ENCODE results near the gene TMEM272.
A peak's percentile ranks its signal among the peaks of the same experiment; 100 is the strongest.

The TMEM272 gene

DNA sequence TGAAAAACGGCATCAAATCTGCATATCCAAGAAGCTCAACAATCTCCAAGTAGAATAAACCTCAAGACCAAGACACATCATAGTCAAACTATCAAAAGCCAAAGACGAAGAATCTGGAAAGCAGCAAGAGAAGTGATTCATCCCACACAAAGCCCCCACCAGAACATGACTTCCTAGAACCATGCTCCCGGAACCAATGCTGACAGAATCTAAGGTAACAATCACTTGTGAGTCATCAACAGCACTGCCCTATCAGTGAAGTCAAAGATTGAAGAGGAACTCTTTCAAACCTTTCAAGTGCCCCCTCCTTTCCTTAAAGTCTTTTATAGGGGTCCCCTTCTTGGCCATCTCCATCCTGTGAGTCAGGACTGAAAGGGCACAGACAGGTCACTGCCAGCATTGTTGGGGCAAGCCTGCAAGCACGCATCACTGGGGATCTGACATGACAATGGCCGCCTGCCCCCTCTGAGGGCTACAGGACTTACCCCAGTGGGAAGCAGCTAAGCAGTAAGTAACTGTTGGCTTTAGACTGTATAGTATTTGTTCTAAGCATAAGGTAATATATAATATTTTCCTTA, 16.8 kb upstream of the TMEM272 start, which contains the start of gene CCDC70:
TSS of gene CCDC70 (plus strand) at position 247 of the 578 bp plus-strand sequence. CDS start 3,443 bp downstream, outside the sequence.
- H3K27ac ChIP-seq = no peak within 1 kb of the TSS
- TF ChIP-seq, protein P1, sequence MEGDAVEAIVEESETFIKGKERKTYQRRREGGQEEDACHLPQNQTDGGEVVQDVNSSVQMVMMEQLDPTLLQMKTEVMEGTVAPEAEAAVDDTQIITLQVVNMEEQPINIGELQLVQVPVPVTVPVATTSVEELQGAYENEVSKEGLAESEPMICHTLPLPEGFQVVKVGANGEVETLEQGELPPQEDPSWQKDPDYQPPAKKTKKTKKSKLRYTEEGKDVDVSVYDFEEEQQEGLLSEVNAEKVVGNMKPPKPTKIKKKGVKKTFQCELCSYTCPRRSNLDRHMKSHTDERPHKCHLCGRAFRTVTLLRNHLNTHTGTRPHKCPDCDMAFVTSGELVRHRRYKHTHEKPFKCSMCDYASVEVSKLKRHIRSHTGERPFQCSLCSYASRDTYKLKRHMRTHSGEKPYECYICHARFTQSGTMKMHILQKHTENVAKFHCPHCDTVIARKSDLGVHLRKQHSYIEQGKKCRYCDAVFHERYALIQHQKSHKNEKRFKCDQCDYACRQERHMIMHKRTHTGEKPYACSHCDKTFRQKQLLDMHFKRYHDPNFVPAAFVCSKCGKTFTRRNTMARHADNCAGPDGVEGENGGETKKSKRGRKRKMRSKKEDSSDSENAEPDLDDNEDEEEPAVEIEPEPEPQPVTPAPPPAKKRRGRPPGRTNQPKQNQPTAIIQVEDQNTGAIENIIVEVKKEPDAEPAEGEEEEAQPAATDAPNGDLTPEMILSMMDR (IDR thresholded peaks at IDR 0.05; ENCODE audit: low read depth, low read length, missing control alignments) = no peak
- DNase-seq = peak; percentile 73
- no peaks in the 10 kb centered on the region for H3K36me3 ChIP-seq (replicated peaks)
- in situ Hi-C loops (cut with HindIII; ENCODE audit: low pct_ligation_motif_present, low sequenced_read_pairs) = no loop called here
- H3K4me3 ChIP-seq (ENCODE audit: low read depth, low read length) = no peak within 1 kb of the TSS
- no peaks in the 10 kb centered on the region for H3K27me3 ChIP-seq (replicated peaks)

DNA sequence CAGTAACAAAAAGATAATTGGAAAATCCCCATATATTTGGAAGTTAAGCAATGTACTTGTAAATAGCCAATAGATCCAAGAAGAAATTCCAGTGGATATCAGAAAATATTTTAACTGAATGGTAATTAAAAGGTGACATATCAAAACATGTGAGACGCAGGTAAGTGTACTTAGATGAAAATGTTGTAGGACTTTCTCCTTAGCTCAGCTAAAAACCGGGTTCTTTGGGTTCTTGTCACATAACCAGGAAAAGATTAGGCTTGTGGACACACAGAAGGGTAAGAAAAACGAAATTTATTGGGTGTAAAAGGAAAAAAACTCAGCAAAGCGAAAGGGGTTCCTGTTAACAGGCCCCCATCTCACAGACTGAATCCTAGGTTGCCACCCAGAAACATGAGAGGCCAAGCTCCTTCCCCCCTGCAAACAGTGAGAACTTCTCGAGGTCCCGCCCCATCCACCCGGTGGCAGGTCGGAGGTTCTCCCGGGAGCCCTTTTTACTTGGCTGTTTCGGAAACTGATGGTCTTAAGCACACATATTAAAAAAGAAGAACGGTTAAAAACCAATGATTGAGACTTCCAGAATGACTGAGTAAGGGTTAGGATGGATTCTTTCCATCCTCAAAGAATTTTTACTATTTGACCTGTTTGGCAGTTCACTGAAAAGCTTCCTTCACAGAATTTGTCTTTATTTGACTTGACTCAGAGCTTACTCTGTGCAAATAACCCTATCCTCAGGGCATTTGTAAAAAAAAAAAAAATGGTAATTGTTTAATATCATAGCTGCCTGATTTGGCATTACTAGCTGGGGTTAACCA, 13.7 kb upstream of the TMEM272 start:
- H3K27me3 ChIP-seq (replicated peaks) = no peaks in the 10 kb centered on the region

DNA sequence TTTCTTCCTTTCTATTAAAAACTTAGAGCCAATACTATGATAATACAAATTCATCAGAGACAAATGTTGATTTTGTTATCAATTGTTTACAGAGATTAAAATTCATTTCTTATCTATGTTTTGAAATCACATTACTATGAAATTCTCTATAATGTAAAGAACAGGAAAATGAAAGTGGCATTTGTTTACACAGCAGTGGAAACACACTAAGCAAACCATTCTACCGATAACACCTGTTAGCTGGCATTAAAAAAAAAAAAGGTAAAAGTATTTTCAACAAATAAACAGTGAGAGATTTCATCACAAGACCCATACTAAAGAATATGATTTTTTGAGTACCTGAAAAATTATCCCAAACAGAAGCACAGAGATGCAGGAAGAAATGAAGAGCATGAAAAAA, 12.0 kb upstream of the TMEM272 start:
- H3K36me3 ChIP-seq (replicated peaks) = no peaks in the 10 kb centered on the region
- no peaks in the 10 kb centered on the region for H3K27me3 ChIP-seq (replicated peaks)
- TF ChIP-seq, protein P1 (IDR thresholded peaks at IDR 0.05; ENCODE audit: low read depth, low read length, missing control alignments) = no peak
- no peak for DNase-seq
- no peak overlapping the region for H3K4me3 ChIP-seq (ENCODE audit: low read depth, low read length)
- no peak overlapping the region for H3K27ac ChIP-seq
- in situ Hi-C loops (cut with HindIII; ENCODE audit: low pct_ligation_motif_present, low sequenced_read_pairs) = no loop called here

More for the DNA sequence above, 13.7 kb upstream of the TMEM272 start:
- no peak for DNase-seq
- no peak overlapping the region for H3K27ac ChIP-seq
- TF ChIP-seq, protein P1 (IDR thresholded peaks at IDR 0.05; ENCODE audit: low read depth, low read length, missing control alignments) = no peak
- H3K36me3 ChIP-seq (replicated peaks) = no peaks in the 10 kb centered on the region
- H3K4me3 ChIP-seq (ENCODE audit: low read depth, low read length) = no peak overlapping the region
- in situ Hi-C loops (cut with HindIII; ENCODE audit: low pct_ligation_motif_present, low sequenced_read_pairs) = no loop called here

DNA sequence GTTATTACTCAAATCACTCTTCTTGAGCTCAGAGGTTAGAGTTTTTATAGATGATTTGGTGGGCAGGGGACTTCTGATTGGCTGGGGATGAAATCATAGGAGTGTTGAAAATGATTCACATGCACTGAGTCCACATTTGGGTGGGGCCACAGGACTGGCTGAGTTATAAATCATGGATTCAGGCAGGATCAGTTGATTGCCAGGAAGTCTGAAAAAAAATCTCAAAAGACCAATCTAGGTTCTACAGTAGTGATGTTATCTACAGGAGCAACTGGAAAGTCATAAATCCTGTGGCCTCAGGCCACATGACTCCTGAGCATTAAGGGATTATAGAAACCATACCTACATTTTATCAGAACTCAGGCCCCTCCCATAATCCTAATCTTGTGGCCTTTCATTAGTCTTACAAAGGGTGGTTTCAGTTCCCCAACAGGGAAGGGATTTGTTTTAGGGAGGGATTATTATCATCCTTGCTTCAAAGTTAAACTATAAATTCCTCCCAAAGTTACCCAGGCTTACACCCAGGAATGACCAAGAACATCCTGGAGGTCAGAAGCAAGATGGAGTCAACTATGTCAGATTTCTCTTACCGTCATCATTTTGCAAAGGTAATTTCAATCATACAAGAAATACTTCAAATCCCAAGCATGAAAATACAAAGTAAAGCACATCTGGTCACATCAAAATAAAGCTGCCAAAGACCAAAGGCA, 11.2 kb upstream of the TMEM272 start:
- TF ChIP-seq, protein P1 (IDR thresholded peaks at IDR 0.05; ENCODE audit: low read depth, low read length, missing control alignments) = no peak
- H3K27me3 ChIP-seq (replicated peaks) = no peaks in the 10 kb centered on the region
- no peak overlapping the region for H3K27ac ChIP-seq
- DNase-seq = no peak
- no peak overlapping the region for H3K4me3 ChIP-seq (ENCODE audit: low read depth, low read length)
- H3K36me3 ChIP-seq (replicated peaks) = no peaks in the 10 kb centered on the region
- in situ Hi-C loops (cut with HindIII; ENCODE audit: low pct_ligation_motif_present, low sequenced_read_pairs) = no loop called here

GRCh38 chr13:51849145-51850101, 4.4 kb upstream of the TMEM272 start:
- Histone ChIP-seq H3K27me3 (replicated peaks) (no peaks in the 10 kb centered on the region), H3K4me3 (ENCODE audit: low read depth, low read length) (no peak overlapping the region), H3K27ac (no peak overlapping the region), H3K36me3 (replicated peaks) (no peaks in the 10 kb centered on the region)
- TF ChIP-seq, protein P1 (IDR thresholded peaks at IDR 0.05; ENCODE audit: low read depth, low read length, missing control alignments) = peak; percentile 73
- DNase-seq = peak; percentile 16
- in situ Hi-C loops (cut with HindIII; ENCODE audit: low pct_ligation_motif_present, low sequenced_read_pairs) = no loop called here

All from brain microvascular endothelial cell (primary cell).